ENCODE measurements around the gene CDK19. TPM values are rescaled to one million over a fixed set of nuclear protein-coding genes. Genes with fewer than 3 reads are reported as not detected.

Gene CDK19
- total and polyA plus RNA-seq, 2 of the 13 experiments (the other 11 are each of a cell fraction or from before 2014, with no cell fraction given): 13.4 to 27.0 TPM

- no peak for TF ChIP-seq MTA1 (CRISPR knock-in tag; IDR thresholded peaks at IDR 0.05; ENCODE audit: borderline replicate concordance)
- TF ChIP-seq U2AF2 (IDR thresholded peaks at IDR 0.05; ENCODE audit: low read depth, low read length): no peak
- no peak for TF ChIP-seq NFKB2 (CRISPR knock-in tag; IDR thresholded peaks at IDR 0.05; ENCODE audit: borderline replicate concordance)
- no peak for TF ChIP-seq ATF4 (CRISPR knock-in tag; IDR thresholded peaks at IDR 0.05)
- TF ChIP-seq NFIC (IDR thresholded peaks at IDR 0.05; ENCODE audit: low read length): no peak
- TF ChIP-seq ZNF33A (CRISPR knock-in tag; IDR thresholded peaks at IDR 0.05; ENCODE audit: borderline replicate concordance): no peak
- TF ChIP-seq ERF (CRISPR knock-in tag; IDR thresholded peaks at IDR 0.05): peak; percentile 43; the same call in 1 of the 2 replicates
- peak; percentile 34; the same call in 1 of the 3 replicates for TF ChIP-seq MXI1 (IDR thresholded peaks at IDR 0.05; ENCODE audit: borderline replicate concordance, low read depth, low read length)
- no peak for TF ChIP-seq ZNF10 (CRISPR knock-in tag; IDR thresholded peaks at IDR 0.05; ENCODE audit: borderline replicate concordance, low read depth)
- no peak for TF ChIP-seq ZNF160 (CRISPR knock-in tag; IDR thresholded peaks at IDR 0.05)
- no peak for TF ChIP-seq TOE1 (CRISPR knock-in tag; IDR thresholded peaks at IDR 0.05)
- TF ChIP-seq ZNF891 (CRISPR knock-in tag; IDR thresholded peaks at IDR 0.05): no peak
- no peak for TF ChIP-seq HIVEP1 (CRISPR knock-in tag; IDR thresholded peaks at IDR 0.05)
- no peak for TF ChIP-seq CBX1 (IDR thresholded peaks at IDR 0.05; ENCODE audit: low read depth)
- TF ChIP-seq ZNF562 (CRISPR knock-in tag; IDR thresholded peaks at IDR 0.05; ENCODE audit: borderline replicate concordance): no peak
- TF ChIP-seq EHMT2 (IDR thresholded peaks at IDR 0.05; ENCODE audit: borderline replicate concordance, low read depth, low read length): no peak
- no peak for TF ChIP-seq TARDBP (CRISPR knock-in tag; IDR thresholded peaks at IDR 0.05)
- no peak for TF ChIP-seq ZNF138 (CRISPR knock-in tag; IDR thresholded peaks at IDR 0.05; ENCODE audit: low read depth)
- TF ChIP-seq ETV6 (CRISPR knock-in tag; conservative IDR thresholded peaks at IDR 0.05): no peak
- no peak for TF ChIP-seq ZBTB38 (CRISPR knock-in tag; IDR thresholded peaks at IDR 0.05)
- no peak for TF ChIP-seq ZNF704 (CRISPR knock-in tag; IDR thresholded peaks at IDR 0.05; ENCODE audit: borderline replicate concordance)
- TF ChIP-seq ZNF792 (CRISPR knock-in tag; IDR thresholded peaks at IDR 0.05): 0 out of 2 replicates have a peak, but pooled peaks have one; percentile 45
- TF ChIP-seq GLMP (CRISPR knock-in tag; IDR thresholded peaks at IDR 0.05; ENCODE audit: borderline replicate concordance): no peak
- no peak for TF ChIP-seq STAT5B (CRISPR knock-in tag; IDR thresholded peaks at IDR 0.05)
- TF ChIP-seq ZNF567 (CRISPR knock-in tag; IDR thresholded peaks at IDR 0.05; ENCODE audit: borderline replicate concordance): no peak
- TF ChIP-seq FIP1L1 (IDR thresholded peaks at IDR 0.05; ENCODE audit: borderline replicate concordance, insufficient read depth, low read depth, low read length): no peak
- TF ChIP-seq JUND (CRISPR knock-in tag; IDR thresholded peaks at IDR 0.05): no peak
- TF ChIP-seq THRA (CRISPR knock-in tag; IDR thresholded peaks at IDR 0.05; ENCODE audit: borderline replicate concordance): no peak; the same call in 1 of the 2 replicates
- no peak for TF ChIP-seq NFE2L2 (IDR thresholded peaks at IDR 0.05; ENCODE audit: low read length)
Measured at GRCh38 chr6:110738899-110739365, 76.3 kb downstream of the CDK19 start (continued).

Data from HepG2 (cell line).